ENCODE measurements around the gene DOCK2.

The DOCK2 gene

GRCh38 chr5:169770109-169770508 is 133.0 kb downstream of the DOCK2 start:
- H3K27me3 ChIP-seq (ENCODE audit: control insufficient read depth in 5 of 5, insufficient read depth in 4 of 5, low read length in 5 of 5) = peaks cover 0 to 3% (median 0%) of the 10 kb centered on the region in 5 donors
- no peaks in the 10 kb centered on the region for H3K36me3 ChIP-seq (ENCODE audit: control insufficient read depth in 5 of 5, insufficient read depth in 5 of 5, low read length in 5 of 5)
- H3K9me3 ChIP-seq (ENCODE audit: control insufficient read depth in 5 of 5, low read length in 5 of 5) = no peaks in the 10 kb centered on the region
- no peak overlapping the region for H3K27ac ChIP-seq (ENCODE audit: low read depth, low read length)
- no peak overlapping the region for H3K9ac ChIP-seq (ENCODE audit: low read length in 5 of 5)
- no peak overlapping the region for H3K4me3 ChIP-seq (ENCODE audit: low read depth in 1 of 5, low read length in 5 of 5)
- H3K4me1 ChIP-seq (ENCODE audit: control insufficient read depth in 5 of 5, insufficient read depth in 5 of 5, low read length in 5 of 5) = no peaks in the 10 kb centered on the region

GRCh38 chr5:169772256-169772655 is 135.2 kb downstream of the DOCK2 start:
- Histone ChIP-seq H3K9me3 (ENCODE audit: control insufficient read depth in 5 of 5, low read length in 5 of 5) (no peaks in the 10 kb centered on the region), H3K9ac (ENCODE audit: low read length in 5 of 5) (no peak overlapping the region), H3K4me1 (ENCODE audit: control insufficient read depth in 5 of 5, insufficient read depth in 5 of 5, low read length in 5 of 5) (no peaks in the 10 kb centered on the region), H3K36me3 (ENCODE audit: control insufficient read depth in 5 of 5, insufficient read depth in 5 of 5, low read length in 5 of 5) (peaks cover 0 to 4% (median 0%) of the 10 kb centered on the region in 5 donors), H3K4me3 (ENCODE audit: low read depth in 1 of 5, low read length in 5 of 5) (no peak overlapping the region), H3K27me3 (ENCODE audit: control insufficient read depth in 5 of 5, insufficient read depth in 4 of 5, low read length in 5 of 5) (peaks cover 0 to 3% (median 0%) of the 10 kb centered on the region in 5 donors), H3K27ac (ENCODE audit: low read depth, low read length) (no peak overlapping the region)

- H3K9ac ChIP-seq (ENCODE audit: low read length in 5 of 5) = no peak overlapping the region
- no peaks in the 10 kb centered on the region for H3K9me3 ChIP-seq (ENCODE audit: control insufficient read depth in 5 of 5, low read length in 5 of 5)
- peaks cover 0 to 3% (median 0%) of the 10 kb centered on the region in 5 donors for H3K27me3 ChIP-seq (ENCODE audit: control insufficient read depth in 5 of 5, insufficient read depth in 4 of 5, low read length in 5 of 5)
- H3K27ac ChIP-seq (ENCODE audit: low read depth, low read length) = no peak overlapping the region
- no peaks in the 10 kb centered on the region for H3K4me1 ChIP-seq (ENCODE audit: control insufficient read depth in 5 of 5, insufficient read depth in 5 of 5, low read length in 5 of 5)
- H3K4me3 ChIP-seq (ENCODE audit: low read depth in 1 of 5, low read length in 5 of 5) = no peak overlapping the region
- H3K36me3 ChIP-seq (ENCODE audit: control insufficient read depth in 5 of 5, insufficient read depth in 5 of 5, low read length in 5 of 5) = peaks cover 0 to 5% (median 0%) of the 10 kb centered on the region in 5 donors
These were observed 135.6 kb downstream of the DOCK2 start for GRCh38 chr5:169772688-169773087.

GRCh38 chr5:169777159-169777558 is 140.1 kb downstream of the DOCK2 start:
- H3K9me3 ChIP-seq (ENCODE audit: control insufficient read depth in 5 of 5, low read length in 5 of 5) = no peaks in the 10 kb centered on the region
- H3K36me3 ChIP-seq (ENCODE audit: control insufficient read depth in 5 of 5, insufficient read depth in 5 of 5, low read length in 5 of 5) = peaks cover 0 to 5% (median 0%) of the 10 kb centered on the region in 5 donors
- peaks cover 0 to 3% (median 0%) of the 10 kb centered on the region in 5 donors for H3K27me3 ChIP-seq (ENCODE audit: control insufficient read depth in 5 of 5, insufficient read depth in 4 of 5, low read length in 5 of 5)
- H3K4me3 ChIP-seq (ENCODE audit: low read depth in 1 of 5, low read length in 5 of 5) = no peak overlapping the region
- no peaks in the 10 kb centered on the region for H3K4me1 ChIP-seq (ENCODE audit: control insufficient read depth in 5 of 5, insufficient read depth in 5 of 5, low read length in 5 of 5)
- H3K27ac ChIP-seq (ENCODE audit: low read depth, low read length) = no peak overlapping the region
- no peak overlapping the region for H3K9ac ChIP-seq (ENCODE audit: low read length in 5 of 5)

- Histone ChIP-seq H3K4me1 (ENCODE audit: control insufficient read depth in 5 of 5, insufficient read depth in 5 of 5, low read length in 5 of 5) (no peaks in the 10 kb centered on the region), H3K4me3 (ENCODE audit: low read depth in 1 of 5, low read length in 5 of 5) (no peak overlapping the region), H3K9ac (ENCODE audit: low read length in 5 of 5) (no peak overlapping the region), H3K27ac (ENCODE audit: low read depth, low read length) (no peak overlapping the region), H3K27me3 (ENCODE audit: control insufficient read depth in 5 of 5, insufficient read depth in 4 of 5, low read length in 5 of 5) (peaks cover 0 to 3% (median 0%) of the 10 kb centered on the region in 5 donors), H3K9me3 (ENCODE audit: control insufficient read depth in 5 of 5, low read length in 5 of 5) (no peaks in the 10 kb centered on the region), H3K36me3 (ENCODE audit: control insufficient read depth in 5 of 5, insufficient read depth in 5 of 5, low read length in 5 of 5) (peaks cover 0 to 5% (median 0%) of the 10 kb centered on the region in 5 donors)
These were observed 141.8 kb downstream of the DOCK2 start for GRCh38 chr5:169778622-169779596.

- H3K4me1 ChIP-seq (ENCODE audit: control insufficient read depth in 5 of 5, insufficient read depth in 5 of 5, low read length in 5 of 5) = no peaks in the 10 kb centered on the region
- H3K9me3 ChIP-seq (ENCODE audit: control insufficient read depth in 5 of 5, low read length in 5 of 5) = no peaks in the 10 kb centered on the region
- no peak overlapping the region for H3K9ac ChIP-seq (ENCODE audit: low read length in 5 of 5)
- peaks cover 0 to 3% (median 0%) of the 10 kb centered on the region in 5 donors for H3K27me3 ChIP-seq (ENCODE audit: control insufficient read depth in 5 of 5, insufficient read depth in 4 of 5, low read length in 5 of 5)
- H3K36me3 ChIP-seq (ENCODE audit: control insufficient read depth in 5 of 5, insufficient read depth in 5 of 5, low read length in 5 of 5) = peaks cover 0 to 5% (median 0%) of the 10 kb centered on the region in 5 donors
- H3K27ac ChIP-seq (ENCODE audit: low read depth, low read length) = no peak overlapping the region
- no peak overlapping the region for H3K4me3 ChIP-seq (ENCODE audit: low read depth in 1 of 5, low read length in 5 of 5)
These were observed 144.6 kb downstream of the DOCK2 start for GRCh38 chr5:169781420-169782345.

GRCh38 chr5:169785771-169786618 is 148.9 kb downstream of the DOCK2 start:
- Histone ChIP-seq H3K4me1 (ENCODE audit: control insufficient read depth in 5 of 5, insufficient read depth in 5 of 5, low read length in 5 of 5) (no peaks in the 10 kb centered on the region), H3K36me3 (ENCODE audit: control insufficient read depth in 5 of 5, insufficient read depth in 5 of 5, low read length in 5 of 5) (no peaks in the 10 kb centered on the region), H3K9ac (ENCODE audit: low read length in 5 of 5) (no peak overlapping the region), H3K27me3 (ENCODE audit: control insufficient read depth in 5 of 5, insufficient read depth in 4 of 5, low read length in 5 of 5) (no peaks in the 10 kb centered on the region), H3K9me3 (ENCODE audit: control insufficient read depth in 5 of 5, low read length in 5 of 5) (no peaks in the 10 kb centered on the region), H3K4me3 (ENCODE audit: low read depth in 1 of 5, low read length in 5 of 5) (no peak overlapping the region), H3K27ac (ENCODE audit: low read depth, low read length) (no peak overlapping the region)

- Histone ChIP-seq H3K27ac (ENCODE audit: low read depth, low read length) (no peak overlapping the region), H3K4me3 (ENCODE audit: low read depth in 1 of 5, low read length in 5 of 5) (no peak overlapping the region), H3K4me1 (ENCODE audit: control insufficient read depth in 5 of 5, insufficient read depth in 5 of 5, low read length in 5 of 5) (no peaks in the 10 kb centered on the region)
These were observed 151.1 kb downstream of the DOCK2 start for GRCh38 chr5:169788168-169788567.

GRCh38 chr5:169789417-169789940 is 152.4 kb downstream of the DOCK2 start:
- H3K9me3 ChIP-seq (ENCODE audit: control insufficient read depth in 5 of 5, low read length in 5 of 5) = no peaks in the 10 kb centered on the region
- H3K4me1 ChIP-seq (ENCODE audit: control insufficient read depth in 5 of 5, insufficient read depth in 5 of 5, low read length in 5 of 5) = no peaks in the 10 kb centered on the region
- H3K27me3 ChIP-seq (ENCODE audit: control insufficient read depth in 5 of 5, insufficient read depth in 4 of 5, low read length in 5 of 5) = no peaks in the 10 kb centered on the region
- H3K4me3 ChIP-seq (ENCODE audit: low read depth in 1 of 5, low read length in 5 of 5) = no peak overlapping the region
- no peak overlapping the region for H3K27ac ChIP-seq (ENCODE audit: low read depth, low read length)
- H3K9ac ChIP-seq (ENCODE audit: low read length in 5 of 5) = no peak overlapping the region
- peaks cover 0 to 3% (median 0%) of the 10 kb centered on the region in 5 donors for H3K36me3 ChIP-seq (ENCODE audit: control insufficient read depth in 5 of 5, insufficient read depth in 5 of 5, low read length in 5 of 5)

More at GRCh38 chr5:169788168-169788567, 151.1 kb downstream of the DOCK2 start:
- H3K36me3 ChIP-seq (ENCODE audit: control insufficient read depth in 5 of 5, insufficient read depth in 5 of 5, low read length in 5 of 5) = peaks cover 0 to 3% (median 0%) of the 10 kb centered on the region in 5 donors
- no peaks in the 10 kb centered on the region for H3K27me3 ChIP-seq (ENCODE audit: control insufficient read depth in 5 of 5, insufficient read depth in 4 of 5, low read length in 5 of 5)
- no peaks in the 10 kb centered on the region for H3K9me3 ChIP-seq (ENCODE audit: control insufficient read depth in 5 of 5, low read length in 5 of 5)
- no peak overlapping the region for H3K9ac ChIP-seq (ENCODE audit: low read length in 5 of 5)

Measured in subcutaneous abdominal adipose tissue (tissue), 5 donors.